PC-3 (cell line): Measurements from ENCODE around the gene MINK1. TPM values are rescaled to one million over a fixed set of nuclear protein-coding genes. Genes with fewer than 3 reads are reported as not detected.

Experiments used
- ATAC-seq: fragments of 200-7000 bp; cut with Tn5 transposase; 2 replicates; pipeline ENCODE4 v1.9.1; 2020; ENCODE audit warnings: mild to moderate bottlenecking, moderate library complexity
- BruUV-seq: library from RNA; stranded (reverse); fragments of 400-500 nt; replicated peaks from 2 replicates; lab custom pipeline; 2021; lab: Mats Ljungman, UMichigan
- CTCF ChIA-PET: fragments of 300-600 bp; sonication (Branson Sonifier 250); formaldehyde crosslinking; loops from one replicate; lab custom pipeline; 2022; ENCODE audit warnings: antibody characterized with exemption; lab: Charles Lee
- POLR2A ChIA-PET: fragments of 300-600 bp; sonication (Branson Sonifier 250); formaldehyde crosslinking; loops from one replicate; lab custom pipeline; 2022; ENCODE audit warnings: antibody characterized with exemption; ENCODE audit not compliant: unreplicated experiment; lab: Charles Lee
- DNase-seq: peaks from one replicate; pipeline ENCODE4 v3.0.0-alpha.2; 2015
- H2AFZ ChIP-seq: fragments of 300-600 bp; sonication (generic); 2 replicates; pipeline ENCODE4 v1.6.0; 2016; ENCODE audit warnings: antibody characterized with exemption, low read length
- H3F3A ChIP-seq: fragments of 300-600 bp; sonication (generic); one replicate; pipeline ENCODE4 v1.6.0; 2017; ENCODE audit warnings: antibody characterized with exemption, low read length, control low read depth, mild to moderate bottlenecking; ENCODE audit not compliant: unreplicated experiment
- H3K27ac ChIP-seq: fragments of 300-600 bp; sonication (generic); 2 replicates; pipeline ENCODE4 v1.5.1; 2016; ENCODE audit warnings: mild to moderate bottlenecking, low read length
- H3K27me3 ChIP-seq: fragments of 300-600 bp; sonication (generic); 2 replicates; pipeline ENCODE4 v1.6.1; 2016; ENCODE audit warnings: low read length, mixed read lengths
- H3K36me3 ChIP-seq: fragments of 300-600 bp; sonication (generic); 2 replicates; pipeline ENCODE4 v1.6.1; 2016; ENCODE audit warnings: low read depth, mixed run types, low read length, mixed read lengths
- H3K4me1 ChIP-seq: fragments of 300-600 bp; sonication (generic); 2 replicates; pipeline ENCODE4 v1.5.1; 2016; ENCODE audit warnings: low read length; ENCODE audit not compliant: insufficient read depth
- H3K4me2 ChIP-seq: fragments of 300-600 bp; sonication (generic); 2 replicates; pipeline ENCODE4 v1.6.0; 2016; ENCODE audit warnings: low read length
- H3K4me3 ChIP-seq: fragments of 300-600 bp; sonication (generic); 2 replicates; pipeline ENCODE4 v1.5.1; 2016; ENCODE audit warnings: mild to moderate bottlenecking, low read length, mixed read lengths
- H3K79me2 ChIP-seq: fragments of 300-600 bp; sonication (generic); 2 replicates; pipeline ENCODE4 v1.6.1; 2017; ENCODE audit warnings: low read length, mixed read lengths
- H3K9ac ChIP-seq: fragments of 300-600 bp; sonication (generic); 2 replicates; pipeline ENCODE4 v1.6.0; 2016; ENCODE audit warnings: mild to moderate bottlenecking, low read length
- H3K9me2 ChIP-seq: fragments of 300-600 bp; sonication (generic); replicated peaks from 2 replicates; pipeline ENCODE4 v1.6.1; 2016; ENCODE audit warnings: mixed run types, low read length, mixed read lengths
- H3K9me3 ChIP-seq: fragments of 300-600 bp; sonication (generic); 2 replicates; pipeline ENCODE4 v1.6.1; 2016; ENCODE audit warnings: low read length, mixed read lengths
- H4K20me1 ChIP-seq: fragments of 300-600 bp; sonication (generic); 2 replicates; pipeline ENCODE4 v1.6.1; 2016; ENCODE audit warnings: low read length, mixed read lengths
- EZH2 ChIP-seq: fragments of 300-600 bp; sonication (generic); IDR thresholded peaks from one replicate; pipeline ENCODE4 v1.6.1; 2017; ENCODE audit warnings: antibody characterized with exemption, mild to moderate bottlenecking, low read length; ENCODE audit not compliant: unreplicated experiment
- EZH2phosphoT487 ChIP-seq: fragments of 300-600 bp; sonication (generic); IDR thresholded peaks from 2 replicates; pipeline ENCODE4 v1.6.1; 2018; ENCODE audit warnings: mild to moderate bottlenecking, antibody characterized with exemption, low read length, borderline replicate concordance
- intact Hi-C: fragments of 100-400 bp; cut with micrococcal nuclease; formaldehyde crosslinking; loops from 2 replicates; pipeline ENCODE4 v1.9.0; 2023
- total RNA-seq: library from RNA; depleted of rRNA; stranded (reverse); fragments of >200 nt; gene quantifications from 2 replicates; pipeline ENCODE4 v1.2.3, GENCODE V29; 2014
- TF ChIP-seq, protein P1 (sequence below): fragments of 300-600 bp; sonication (generic); conservative IDR thresholded peaks from 2 replicates; pipeline ENCODE4 v1.5.1; 2017; ENCODE audit warnings: antibody characterized with exemption, low read depth, mild to moderate bottlenecking, low read length

MINK1 gene
- total RNA-seq, 1 experiment from 2014 or later, result 44.5 TPM

DNA sequence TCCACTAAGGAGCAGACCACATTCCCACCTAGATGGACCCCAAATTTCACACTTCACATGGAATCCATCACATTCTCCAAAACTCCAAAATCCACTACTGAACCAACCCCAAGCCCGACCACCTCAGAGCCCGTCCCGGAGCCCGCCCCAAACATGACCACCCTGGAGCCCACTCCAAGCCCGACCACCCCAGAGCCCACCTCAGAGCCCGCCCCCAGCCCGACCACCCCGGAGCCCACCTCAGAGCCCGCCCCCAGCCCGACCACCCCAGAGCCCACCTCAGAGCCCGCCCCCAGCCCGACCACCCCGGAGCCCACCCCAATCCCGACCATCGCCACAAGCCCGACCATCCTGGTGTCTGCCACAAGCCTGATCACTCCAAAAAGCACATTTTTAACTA lies 100.5 kb downstream of the MINK1 start:
- CTCF ChIA-PET, result interaction anchor here (0.6 to 0.9 kb wide), 2 partner anchors 25 to 1411 kb away, joined by 5 to 8 read pairs; no protein-coding TSS in a partner anchor
- H3K4me2 ChIP-seq, result peak overlapping the region; percentile 13; the same call in 1 of the 2 replicates

DNA sequence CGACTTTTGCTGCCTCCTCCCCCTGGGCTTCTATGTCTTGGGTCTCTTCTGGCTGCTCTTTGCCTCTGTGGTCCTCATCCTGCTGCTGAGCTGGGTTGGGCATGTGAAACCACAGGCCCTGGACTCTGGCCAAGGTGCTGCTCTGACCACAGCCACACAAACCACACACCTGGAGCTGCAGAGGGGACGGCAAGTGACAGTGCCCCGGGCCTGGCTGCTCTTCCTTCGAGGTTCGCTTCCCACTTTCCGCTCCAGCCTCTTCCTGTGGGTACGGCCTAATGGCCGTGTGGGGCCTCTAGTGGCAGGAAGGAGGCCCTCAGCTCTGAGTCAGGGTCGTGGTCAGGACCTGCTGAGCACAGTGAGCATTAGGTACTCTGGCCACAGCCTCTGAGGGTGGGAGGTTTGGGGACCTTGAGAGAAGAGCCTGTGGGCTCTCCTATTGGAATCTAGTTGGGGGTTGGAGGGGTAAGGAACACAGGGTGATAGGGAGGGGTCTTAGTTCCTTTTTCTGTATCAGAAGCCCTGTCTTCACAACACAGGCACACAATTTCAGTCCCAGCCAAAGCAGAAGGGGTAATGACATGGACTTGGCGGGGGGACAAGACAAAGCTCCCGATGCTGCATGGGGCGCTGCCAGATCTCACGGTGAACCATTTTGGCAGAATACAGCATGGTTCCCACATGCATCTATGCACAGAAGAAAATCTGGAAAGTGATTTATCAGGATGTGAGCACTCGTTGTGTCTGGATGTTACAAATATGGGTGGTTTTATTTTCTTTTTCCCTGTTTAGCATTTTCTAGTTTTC lies 101.2 kb downstream of the MINK1 start:
- ATAC-seq (peak; percentile 87), DNase-seq (peak; percentile 71)
- peaks cover 17% of the 10 kb centered on the region for H3K79me2 ChIP-seq
- ChIA-PET POLR2A (no interaction called here), CTCF (interaction anchor here (0.6 to 0.9 kb wide), 2 partner anchors 26 to 1412 kb away, joined by 5 to 8 read pairs; no protein-coding TSS in a partner anchor)
- H3K27me3 ChIP-seq, result no peaks in the 10 kb centered on the region
- BruUV-seq, result no TSS peak
- H3K36me3 ChIP-seq, result peaks cover 10% of the 10 kb centered on the region; the same call in 1 of the 2 replicates
- TF ChIP-seq, protein P1, sequence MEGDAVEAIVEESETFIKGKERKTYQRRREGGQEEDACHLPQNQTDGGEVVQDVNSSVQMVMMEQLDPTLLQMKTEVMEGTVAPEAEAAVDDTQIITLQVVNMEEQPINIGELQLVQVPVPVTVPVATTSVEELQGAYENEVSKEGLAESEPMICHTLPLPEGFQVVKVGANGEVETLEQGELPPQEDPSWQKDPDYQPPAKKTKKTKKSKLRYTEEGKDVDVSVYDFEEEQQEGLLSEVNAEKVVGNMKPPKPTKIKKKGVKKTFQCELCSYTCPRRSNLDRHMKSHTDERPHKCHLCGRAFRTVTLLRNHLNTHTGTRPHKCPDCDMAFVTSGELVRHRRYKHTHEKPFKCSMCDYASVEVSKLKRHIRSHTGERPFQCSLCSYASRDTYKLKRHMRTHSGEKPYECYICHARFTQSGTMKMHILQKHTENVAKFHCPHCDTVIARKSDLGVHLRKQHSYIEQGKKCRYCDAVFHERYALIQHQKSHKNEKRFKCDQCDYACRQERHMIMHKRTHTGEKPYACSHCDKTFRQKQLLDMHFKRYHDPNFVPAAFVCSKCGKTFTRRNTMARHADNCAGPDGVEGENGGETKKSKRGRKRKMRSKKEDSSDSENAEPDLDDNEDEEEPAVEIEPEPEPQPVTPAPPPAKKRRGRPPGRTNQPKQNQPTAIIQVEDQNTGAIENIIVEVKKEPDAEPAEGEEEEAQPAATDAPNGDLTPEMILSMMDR, result peak; percentile 51
- no peak for TF ChIP-seq EZH2
- H3K27ac ChIP-seq, result no peak overlapping the region
- no peaks in the 10 kb centered on the region for H3F3A ChIP-seq
- H3K9me2 ChIP-seq, result no peaks in the 10 kb centered on the region
- intact Hi-C loops, result no loop called here
- peak overlapping the region; percentile 13 for H3K4me2 ChIP-seq
- no peaks in the 10 kb centered on the region for H4K20me1 ChIP-seq
- H2AFZ ChIP-seq, result peak overlapping the region; percentile 9; the same call in 1 of the 2 replicates
- H3K9ac ChIP-seq, result no peak overlapping the region
- H3K4me3 ChIP-seq, result no peak overlapping the region
- peaks cover 14% of the 10 kb centered on the region for H3K4me1 ChIP-seq
- no peaks in the 10 kb centered on the region for H3K9me3 ChIP-seq

More for the DNA sequence above, 100.5 kb downstream of the MINK1 start:
- H3K79me2 ChIP-seq, result peaks cover 10% of the 10 kb centered on the region
- no peaks in the 10 kb centered on the region for H3K9me2 ChIP-seq
- no peak overlapping the region for H2AFZ ChIP-seq
- no peaks in the 10 kb centered on the region for H4K20me1 ChIP-seq
- no peak overlapping the region for H3K4me3 ChIP-seq
- ATAC-seq, result no peak
- no peak overlapping the region for H3K27ac ChIP-seq
- no peak for TF ChIP-seq EZH2
- TF ChIP-seq, protein P1, result no peak
- TF ChIP-seq EZH2phosphoT487, result no peak
- no peaks in the 10 kb centered on the region for H3F3A ChIP-seq
- DNase-seq, result no peak
- no peak overlapping the region for H3K9ac ChIP-seq
- H3K4me1 ChIP-seq, result peaks cover 10% of the 10 kb centered on the region
- POLR2A ChIA-PET, result no interaction called here
- peaks cover 10% of the 10 kb centered on the region; the same call in 1 of the 2 replicates for H3K36me3 ChIP-seq
- H3K9me3 ChIP-seq, result no peaks in the 10 kb centered on the region
- intact Hi-C loops, result no loop called here
- H3K27me3 ChIP-seq, result no peaks in the 10 kb centered on the region
- no TSS peak for BruUV-seq

DNA sequence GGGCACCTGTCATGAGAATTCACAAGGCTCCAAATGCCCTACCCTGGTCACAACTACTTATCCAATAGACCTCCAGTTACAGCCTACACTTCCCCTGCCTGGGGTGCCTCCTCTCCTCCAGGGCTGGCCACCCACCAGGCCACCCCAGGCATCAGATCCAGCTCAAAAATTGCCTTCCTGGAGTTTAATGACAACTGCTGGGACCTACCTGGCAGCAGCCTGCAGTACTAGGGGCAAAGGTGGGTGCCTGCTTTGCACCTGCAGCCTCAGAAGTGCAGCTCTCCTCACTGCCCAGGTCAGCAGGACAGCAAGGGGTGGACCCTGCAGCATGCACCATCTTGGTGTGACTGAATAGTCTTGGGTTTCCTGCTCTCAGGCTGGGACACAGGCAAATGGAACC lies 102.5 kb downstream of the MINK1 start:
- intact Hi-C loops, result no loop called here
- H3F3A ChIP-seq, result no peaks in the 10 kb centered on the region
- no peaks in the 10 kb centered on the region for H3K9me2 ChIP-seq
- ATAC-seq (no peak), DNase-seq (no peak)
- peaks cover 14% of the 10 kb centered on the region for H3K4me1 ChIP-seq
- peaks cover 22% of the 10 kb centered on the region for H3K79me2 ChIP-seq
- POLR2A ChIA-PET, result interaction anchor here (0.5 kb wide), 1 partner anchor 154 kb away, joined by 4 read pairs; no protein-coding TSS in a partner anchor
- no peak overlapping the region for H2AFZ ChIP-seq
- no peak overlapping the region for H3K4me3 ChIP-seq
- no peak overlapping the region for H3K4me2 ChIP-seq
- no peak overlapping the region for H3K27ac ChIP-seq
- H3K9me3 ChIP-seq, result no peaks in the 10 kb centered on the region
- TF ChIP-seq, protein P1, result no peak
- TF ChIP-seq EZH2phosphoT487, result no peak
- TF ChIP-seq EZH2, result no peak
- BruUV-seq, result no TSS peak
- H3K9ac ChIP-seq, result no peak overlapping the region
- no peaks in the 10 kb centered on the region for H4K20me1 ChIP-seq
- no peaks in the 10 kb centered on the region for H3K27me3 ChIP-seq
- CTCF ChIA-PET, result no interaction called here
- peaks cover 10% of the 10 kb centered on the region; the same call in 1 of the 2 replicates for H3K36me3 ChIP-seq
